DOHH2 (cell line): ENCODE results near the gene SLC4A11.
"Not testable (repeated sequence)": the region's sequence is repeated elsewhere in the genome, so short reads cannot be mapped to it uniquely, and the experiment has no call there.

ENCODE experiments used
- H3F3A ChIP-seq: fragments of 200-600 bp; sonication (generic), shearing (Covaris generic); 2 replicates; pipeline ENCODE4 v1.6.0; 2016; ENCODE audit warnings: antibody characterized with exemption, mild to moderate bottlenecking; ENCODE audit not compliant: control insufficient read depth, insufficient read depth
- H3K27ac ChIP-seq: fragments of 200-600 bp; sonication (generic); 2 replicates; pipeline ENCODE4 v1.5.1; 2014; ENCODE audit warnings: low read depth, mild to moderate bottlenecking, low read length, moderate library complexity
- H3K27me3 ChIP-seq: fragments of 200-600 bp; sonication (generic); 2 replicates; pipeline ENCODE4 v1.6.1; 2014; ENCODE audit warnings: mild to moderate bottlenecking, low read length, mixed read lengths; ENCODE audit not compliant: control insufficient read depth
- H3K36me3 ChIP-seq: fragments of 200-600 bp; sonication (generic); 2 replicates; pipeline ENCODE4 v1.6.1; 2014; ENCODE audit warnings: mild to moderate bottlenecking, low read length, moderate library complexity, mixed read lengths; ENCODE audit not compliant: control insufficient read depth
- H3K4me1 ChIP-seq: fragments of 200-600 bp; sonication (generic); 2 replicates; pipeline ENCODE4 v1.6.1; 2014; ENCODE audit warnings: mild to moderate bottlenecking, low read length, mixed read lengths; ENCODE audit not compliant: control insufficient read depth
- H3K4me2 ChIP-seq: fragments of 200-600 bp; sonication (generic); 2 replicates; pipeline ENCODE4 v1.6.0; 2014; ENCODE audit warnings: mild to moderate bottlenecking, low read length, moderate library complexity
- H3K4me3 ChIP-seq: fragments of 200-600 bp; sonication (generic); 2 replicates; pipeline ENCODE4 v1.5.1; 2014; ENCODE audit warnings: mild to moderate bottlenecking, low read length, mixed read lengths
- H3K79me2 ChIP-seq: fragments of 200-600 bp; sonication (generic); 2 replicates; pipeline ENCODE4 v1.6.1; 2014; ENCODE audit warnings: mild to moderate bottlenecking, low read length, mixed read lengths; ENCODE audit not compliant: control insufficient read depth
- H3K9me2 ChIP-seq: fragments of 200-600 bp; sonication (generic); replicated peaks from 2 replicates; pipeline ENCODE4 v1.6.1; 2014; ENCODE audit warnings: mild to moderate bottlenecking, low read length, mixed read lengths; ENCODE audit not compliant: control insufficient read depth
- H3K9me3 ChIP-seq: fragments of 200-600 bp; sonication (generic); 2 replicates; pipeline ENCODE4 v1.6.1; 2014; ENCODE audit warnings: antibody characterized with exemption, low read length, mixed read lengths; ENCODE audit not compliant: control insufficient read depth, insufficient read depth
- H4K20me1 ChIP-seq: fragments of 200-600 bp; sonication (generic); 2 replicates; pipeline ENCODE4 v1.6.0; 2014; ENCODE audit warnings: low read depth, mild to moderate bottlenecking, antibody characterized with exemption, low read length, moderate library complexity; ENCODE audit not compliant: control insufficient read depth, insufficient read depth
- CTCF ChIP-seq: fragments of 200-600 bp; sonication (generic); IDR thresholded peaks from one replicate; pipeline ENCODE4 v1.5.1; 2014; ENCODE audit warnings: antibody characterized with exemption, mild to moderate bottlenecking, low read depth, low read length; ENCODE audit not compliant: poor library complexity, severe bottlenecking
- EZH2phosphoT487 ChIP-seq: fragments of 200-600 bp; sonication (generic); IDR thresholded peaks from 2 replicates; pipeline ENCODE4 v1.6.1; 2017; ENCODE audit warnings: borderline replicate concordance, mild to moderate bottlenecking, antibody characterized with exemption, low read length, moderate library complexity, mixed read lengths

The SLC4A11 gene

DNA sequence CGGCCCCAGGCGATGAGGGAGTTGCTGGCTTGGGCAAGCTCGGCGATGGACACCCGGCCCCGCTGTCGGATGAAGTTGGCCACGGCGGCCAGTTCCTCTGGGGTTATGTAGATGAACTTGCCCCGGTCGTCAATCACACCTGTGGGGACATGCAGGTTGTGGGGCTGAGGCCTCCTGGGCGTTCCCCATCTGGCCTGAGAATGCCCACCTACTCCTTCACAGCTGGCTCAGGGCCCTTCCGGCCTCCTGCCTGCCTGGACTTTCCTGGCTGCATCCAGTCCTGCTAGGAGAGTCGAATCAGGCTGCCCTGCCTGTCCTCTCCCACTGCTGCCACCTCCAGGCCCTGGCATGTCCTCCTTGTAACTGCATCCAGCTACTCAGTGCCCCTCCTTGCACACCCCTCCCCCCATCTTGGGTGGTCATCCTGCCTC, 48.3 kb downstream of the SLC4A11 start:
- Histone ChIP-seq H4K20me1 (no peaks in the 10 kb centered on the region), H3K27me3 (no peaks in the 10 kb centered on the region), H3K4me3 (no peak overlapping the region), H3K4me2 (no peak overlapping the region), H3K4me1 (no peaks in the 10 kb centered on the region), H3F3A (no peaks in the 10 kb centered on the region), H3K9me3 (no peaks in the 10 kb centered on the region), H3K27ac (no peak overlapping the region), H3K79me2 (no peaks in the 10 kb centered on the region), H3K9me2 (no peaks in the 10 kb centered on the region), H3K36me3 (peaks cover 58% of the 10 kb centered on the region)
- TF ChIP-seq EZH2phosphoT487 (no peak), CTCF (no peak)

GRCh38 chr20:3189561-3190131, 49.3 kb downstream of the SLC4A11 start:
- H3K4me3 ChIP-seq: no peak overlapping the region
- H3K4me2 ChIP-seq: no peak overlapping the region
- TF ChIP-seq CTCF (no peak), EZH2phosphoT487 (no peak)
- H3K9me3 ChIP-seq: no peaks in the 10 kb centered on the region
- no peaks in the 10 kb centered on the region for H3K9me2 ChIP-seq
- no peaks in the 10 kb centered on the region for H3K79me2 ChIP-seq
- no peaks in the 10 kb centered on the region for H4K20me1 ChIP-seq
- H3K27me3 ChIP-seq: no peaks in the 10 kb centered on the region
- no peaks in the 10 kb centered on the region for H3F3A ChIP-seq
- H3K36me3 ChIP-seq: peaks cover 48% of the 10 kb centered on the region
- no peak overlapping the region for H3K27ac ChIP-seq
- no peaks in the 10 kb centered on the region for H3K4me1 ChIP-seq

DNA sequence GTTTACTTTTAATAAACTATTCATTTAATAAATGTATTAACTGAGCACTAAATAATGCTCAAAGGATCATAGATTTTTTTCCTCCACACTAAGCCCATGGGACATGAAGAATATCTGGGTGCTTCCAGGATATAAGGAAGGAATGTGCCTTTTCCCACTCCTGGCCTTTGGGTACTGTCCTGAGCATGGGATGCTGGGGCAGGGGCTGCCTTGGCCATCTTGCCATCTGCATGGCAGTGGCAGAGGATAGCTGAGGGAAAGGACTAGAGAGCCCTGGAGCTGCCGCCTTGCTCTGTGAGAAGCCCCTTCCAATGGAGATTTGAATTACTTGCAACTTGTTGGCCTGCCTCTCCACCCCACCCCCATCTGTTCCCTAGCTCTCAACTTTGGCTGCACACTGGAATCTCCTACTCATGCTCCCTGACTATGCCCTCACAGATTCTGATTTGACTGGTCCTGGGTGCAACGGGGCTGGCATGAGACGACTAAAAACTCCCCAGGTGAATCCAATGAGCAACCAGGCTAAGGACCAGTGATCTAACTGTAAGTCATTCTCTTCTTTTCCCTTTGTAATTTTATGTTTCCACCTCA, 50.1 kb downstream of the SLC4A11 start:
- Histone ChIP-seq H3K36me3 (peaks cover 41% of the 10 kb centered on the region), H3K9me3 (no peaks in the 10 kb centered on the region), H3K4me1 (no peaks in the 10 kb centered on the region), H3F3A (no peaks in the 10 kb centered on the region), H3K27me3 (no peaks in the 10 kb centered on the region), H3K9me2 (no peaks in the 10 kb centered on the region), H3K27ac (no peak overlapping the region), H3K4me2 (no peak overlapping the region), H4K20me1 (no peaks in the 10 kb centered on the region), H3K4me3 (no peak overlapping the region), H3K79me2 (no peaks in the 10 kb centered on the region)
- TF ChIP-seq CTCF: no peak
- no peak for TF ChIP-seq EZH2phosphoT487

- H3K4me2 ChIP-seq, H3K27me3 ChIP-seq, H3K4me1 ChIP-seq, H3F3A ChIP-seq, H4K20me1 ChIP-seq, H3K79me2 ChIP-seq, H3K4me3 ChIP-seq, H3K9me3 ChIP-seq, H3K9me2 ChIP-seq, H3K27ac ChIP-seq: not testable (repeated sequence)
- H3K36me3 ChIP-seq: peaks cover 34% of the 10 kb centered on the region
These were observed 51.1 kb downstream of the SLC4A11 start for GRCh38 chr20:3187861-3188260.
